HT1080 (cell line): Measurements from ENCODE around the gene ABCG5. TPM values are rescaled to one million over a fixed set of nuclear protein-coding genes. Genes with fewer than 3 reads are reported as not detected.

Experiments
- DNase-seq: peaks from one replicate; pipeline ENCODE4 v3.0.0-alpha.2; 2015; ENCODE audit warnings: low read depth
- polyA plus RNA-seq, 2 experiments: library from polyadenylated mRNA; depleted of rRNA; stranded (reverse); fragments of >200 nt; gene quantifications; 2 replicates each; pipeline ENCODE4 v1.2.3, GENCODE V29; 2015
- total RNA-seq: library from RNA; depleted of rRNA; stranded (reverse); fragments of >200 nt; shearing (Covaris generic); gene quantifications from 2 replicates; pipeline ENCODE4 v1.2.3, GENCODE V29; 2014; rRNA removed

ABCG5 gene
- not detected in 2 replicates for total RNA-seq
- not detected in 2 replicates for polyA plus RNA-seq (2015; cell fraction: cytosol; rRNA removed)
- not detected in 2 replicates for polyA plus RNA-seq (2015; cell fraction: nucleus; rRNA removed)

GRCh38 chr2:43838560-43839267 is at the start of gene ABCG5, which contains the start of gene ABCG8:
TSS of gene ABCG5 (minus strand) at chr2:43838839. CDS start at chr2:43838679, 160 bp downstream.
TSS of gene ABCG8 (plus strand) at chr2:43838971. CDS start at chr2:43839054, 83 bp downstream.
- DNase-seq = no peak

- DNase-seq = no peak
Measured at GRCh38 chr2:43887176-43887575, 48.5 kb upstream of the ABCG5 start.

- no peak for DNase-seq
Measured at GRCh38 chr2:43885132-43885632, 46.5 kb upstream of the ABCG5 start.

- DNase-seq = no peak
Measured at GRCh38 chr2:43884689-43885088, 46.0 kb upstream of the ABCG5 start.

GRCh38 chr2:43882312-43882711 is 43.7 kb upstream of the ABCG5 start:
- no peak for DNase-seq

- no peak for DNase-seq
Measured at GRCh38 chr2:43880952-43881351, 42.3 kb upstream of the ABCG5 start.

- no peak for DNase-seq
Measured at GRCh38 chr2:43880471-43880870, 41.8 kb upstream of the ABCG5 start.

- DNase-seq = peak; percentile 39
Measured at GRCh38 chr2:43879261-43879660, 40.6 kb upstream of the ABCG5 start.

- DNase-seq = peak; percentile 48
Measured at GRCh38 chr2:43877782-43878464, 39.3 kb upstream of the ABCG5 start.

GRCh38 chr2:43874776-43875451 is 36.3 kb upstream of the ABCG5 start:
- no peak for DNase-seq

- DNase-seq = no peak
Measured at GRCh38 chr2:43872151-43872550, 33.5 kb upstream of the ABCG5 start.

- DNase-seq = no peak
Measured at GRCh38 chr2:43855292-43855691, 16.7 kb upstream of the ABCG5 start.

- DNase-seq = no peak
Measured at GRCh38 chr2:43854671-43855070, 16.0 kb upstream of the ABCG5 start.

- DNase-seq = no peak
Measured at GRCh38 chr2:43853141-43854081, 14.8 kb upstream of the ABCG5 start.

- no peak for DNase-seq
Measured at GRCh38 chr2:43852196-43852730, 13.6 kb upstream of the ABCG5 start.

GRCh38 chr2:43851011-43851980 is 12.7 kb upstream of the ABCG5 start:
- DNase-seq = no peak

GRCh38 chr2:43848214-43848613 is 9.6 kb upstream of the ABCG5 start:
- DNase-seq = no peak

GRCh38 chr2:43846140-43846793 is 7.6 kb upstream of the ABCG5 start:
- DNase-seq = no peak

GRCh38 chr2:43845181-43845580 is 6.5 kb upstream of the ABCG5 start:
- no peak for DNase-seq
